Heart left ventricle (tissue), 16 donors: ENCODE measurements around the gene CCDC34. TPM values are rescaled to one million over a fixed set of nuclear protein-coding genes. Genes with fewer than 3 reads are reported as not detected.

ENCODE experiments used
- ATAC-seq, 4 donors: fragments of 200-7000 bp; cut with Tn5 transposase; one replicate each; pipeline ENCODE4 v1.9.1; 2020 to 2022; ENCODE audit warnings: moderate library complexity in 4 of 4, mild to moderate bottlenecking in 3 of 4, moderate number of reproducible peaks in 1 of 4
- DNase-seq, 5 donors: peaks; one replicate each; pipeline ENCODE4 v3.0.0-alpha.2; 2020
- H3K27ac ChIP-seq, 12 donors: fragments of 200-600 bp; sonication (generic) in 4 of 12; one replicate each; pipeline versions ENCODE4 v1.5.0 to v1.8.0; 2016 to 2022; ENCODE audit warnings: mild to moderate bottlenecking in 2 of 12
- H3K27me3 ChIP-seq, 9 donors: fragments of 200-600 bp; sonication (generic) in 2 of 9; one replicate each; pipeline versions ENCODE4 v1.5.1 to v1.8.0; 2016 to 2022; ENCODE audit warnings: mild to moderate bottlenecking in 3 of 9
- H3K36me3 ChIP-seq, 9 donors: fragments of 200-600 bp; sonication (generic) in 2 of 9; one replicate each; pipeline versions ENCODE4 v1.5.0 to v1.8.0; 2018 to 2022; ENCODE audit warnings: mild to moderate bottlenecking in 2 of 9
- H3K4me1 ChIP-seq, 12 donors: fragments of 200-600 bp; sonication (generic) in 4 of 12; one replicate each; pipeline versions ENCODE4 v1.5.0 to v1.8.0; 2016 to 2022; ENCODE audit warnings: mild to moderate bottlenecking in 3 of 12
- H3K4me3 ChIP-seq, 12 donors: fragments of 200-600 bp; sonication (generic) in 4 of 12; one replicate each; pipeline versions ENCODE4 v1.5.0 to v1.8.0; 2017 to 2022; ENCODE audit warnings: mild to moderate bottlenecking in 9 of 12, moderate library complexity in 4 of 12
- H3K9me3 ChIP-seq, 12 donors: fragments of 200-600 bp; sonication (generic) in 4 of 12; one replicate each; pipeline versions ENCODE4 v1.5.0 to v1.8.0; 2016 to 2022; ENCODE audit warnings: mild to moderate bottlenecking in 1 of 12
- POLR2A ChIP-seq, 2 donors: fragments of 450-650 bp; IDR thresholded peaks; one replicate each; pipeline ENCODE4 v1.6.1; 2017; ENCODE audit warnings: antibody characterized with exemption in 2 of 2, mild to moderate bottlenecking in 2 of 2, moderate library complexity in 2 of 2
- WGBS, 4 donors: extraction: QIAGEN DNeasy Blood & Tissue Kit in 2 of 4; methylation state at CpG; one replicate each; pipeline versions ENCODE4 v1.1.5 to v1.1.7; 2013 to 2018; 5-methylcytosine and 5-hydroxymethylcytosine counted together
- intact Hi-C, 10 donors: fragments of 100-400 bp; cut with DNase I; formaldehyde crosslinking; loops; one replicate each; pipeline versions ENCODE4 v1.11.1 to v1.14.2; 2022
- polyA plus RNA-seq, 2 donors: library from polyadenylated mRNA; stranded (reverse); fragments of 200-250 nt; gene quantifications; one replicate each; pipeline ENCODE4 v1.2.3, GENCODE V29; 2013
- total RNA-seq, 9 donors: library from RNA; depleted of rRNA in 2 of 9; stranded (reverse); fragments of >200 nt in 2 of 9; fragmentation: NEBNext Ultra II Directional in 3 of 9; extraction: Animal tissue kit (Norgen Biotek cat#: 25700) in 3 of 9; gene quantifications; one replicate each; pipeline versions ENCODE4 v1.1.0 to v1.2.4, GENCODE V29; 2016 to 2023
- TF ChIP-seq, protein P1 (sequence below), 12 donors: fragments of 200-600 bp; sonication (generic) in 4 of 12; IDR thresholded peaks; one replicate each; pipeline versions ENCODE4 v1.5.0 to v1.8.0; 2018 to 2022; ENCODE audit warnings: antibody characterized with exemption in 12 of 12, mild to moderate bottlenecking in 5 of 12
- donor health status: ischemic (EF 13 %, LVEDD 7.1; RV severe dilation, severe dysfunction).
- donor health status: healthy with polysubstance abuse.
- donor health status: DM: no; HTN: yes; CAD: no.
- donor health status: DM: no; HTN: no; CAD: no.
- donor health status: ischemic (EF 25% LVEDD 6.9; RV normal size, moderate dysfunction).
- donor health status: ischemic (EF 25% LVEDD 5.7; RV mildly dilated, moderate dysfunction).
- donor health status: healthy.
- donor health status: DM: yes; HTN: yes; CAD: no.
- donor health status: ischemic (EF 35%, LVEDD 5.7; RV mildly dilated, moderate dysfunction).
- donor health status: nonischemic (EF 11% LVEDD 7.7; RV severe dilation, severe dysfunction).
- donor health status: DM: yes; HTN: yes; CAD: no.
- donor health status: PGD.
- donor health status: ischemic (EF 29% LVEDD 5.4; RV normal size, mild dysfunction).
- donor health status: nonischemic (EF 23%, LVEDD 6.1; RV moderate dilation, normal function).

CCDC34 gene
- total and polyA plus RNA-seq, 11 donors = 1.1 to 8.3 (median 3.0) TPM

DNA sequence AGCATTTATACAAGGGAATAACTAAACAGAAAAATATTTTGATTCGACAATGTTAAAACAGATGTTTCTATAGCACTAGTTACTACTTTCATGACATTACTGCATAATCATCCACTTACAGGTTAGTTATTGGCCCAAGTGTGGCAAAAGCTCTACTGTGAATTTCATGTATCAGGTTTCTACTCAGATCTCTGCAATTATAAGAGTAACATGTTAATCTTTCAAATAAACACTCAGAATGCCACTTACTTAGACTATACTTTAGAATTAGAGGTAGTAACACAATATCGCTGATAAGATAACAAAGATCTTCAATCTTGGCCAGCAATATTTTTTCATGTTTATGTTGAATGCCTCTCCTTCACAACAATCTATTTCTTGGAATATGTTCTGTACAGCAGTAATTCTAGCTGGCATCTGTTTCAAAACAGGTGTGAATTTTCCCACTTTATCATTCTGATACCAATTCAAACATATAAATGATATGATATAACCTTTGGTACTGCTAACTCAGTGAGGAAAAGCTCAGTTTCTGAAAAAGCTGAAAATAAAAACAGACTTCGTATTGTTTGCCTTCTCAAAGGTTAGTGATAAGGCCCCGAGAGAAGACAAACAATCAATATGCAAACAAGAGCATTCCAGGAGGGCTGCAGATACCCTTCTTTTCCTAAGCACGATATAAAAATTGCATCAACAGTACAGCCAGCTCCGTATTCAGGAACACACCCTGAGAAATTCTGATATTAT, 11.0 kb upstream of the CCDC34 start:
- no peak for ATAC-seq
- Histone ChIP-seq H3K9me3 (no peaks in the 10 kb centered on the region), H3K27ac (no peak overlapping the region), H3K36me3 (peaks cover 0 to 95% (median 17%) of the 10 kb centered on the region in 9 donors), H3K4me1 (no peaks in the 10 kb centered on the region), H3K4me3 (no peak overlapping the region), H3K27me3 (no peaks in the 10 kb centered on the region)
- intact Hi-C loops = no loop called here
- no peak for DNase-seq
- no peak for TF ChIP-seq POLR2A (IDR thresholded peaks at IDR 0.05)
- TF ChIP-seq, protein P1, sequence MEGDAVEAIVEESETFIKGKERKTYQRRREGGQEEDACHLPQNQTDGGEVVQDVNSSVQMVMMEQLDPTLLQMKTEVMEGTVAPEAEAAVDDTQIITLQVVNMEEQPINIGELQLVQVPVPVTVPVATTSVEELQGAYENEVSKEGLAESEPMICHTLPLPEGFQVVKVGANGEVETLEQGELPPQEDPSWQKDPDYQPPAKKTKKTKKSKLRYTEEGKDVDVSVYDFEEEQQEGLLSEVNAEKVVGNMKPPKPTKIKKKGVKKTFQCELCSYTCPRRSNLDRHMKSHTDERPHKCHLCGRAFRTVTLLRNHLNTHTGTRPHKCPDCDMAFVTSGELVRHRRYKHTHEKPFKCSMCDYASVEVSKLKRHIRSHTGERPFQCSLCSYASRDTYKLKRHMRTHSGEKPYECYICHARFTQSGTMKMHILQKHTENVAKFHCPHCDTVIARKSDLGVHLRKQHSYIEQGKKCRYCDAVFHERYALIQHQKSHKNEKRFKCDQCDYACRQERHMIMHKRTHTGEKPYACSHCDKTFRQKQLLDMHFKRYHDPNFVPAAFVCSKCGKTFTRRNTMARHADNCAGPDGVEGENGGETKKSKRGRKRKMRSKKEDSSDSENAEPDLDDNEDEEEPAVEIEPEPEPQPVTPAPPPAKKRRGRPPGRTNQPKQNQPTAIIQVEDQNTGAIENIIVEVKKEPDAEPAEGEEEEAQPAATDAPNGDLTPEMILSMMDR (IDR thresholded peaks at IDR 0.05) = no peak
- 74 to 88% (median 80%) methylated on average over 6 of the region's 6 CpGs for WGBS, 4 donors

DNA sequence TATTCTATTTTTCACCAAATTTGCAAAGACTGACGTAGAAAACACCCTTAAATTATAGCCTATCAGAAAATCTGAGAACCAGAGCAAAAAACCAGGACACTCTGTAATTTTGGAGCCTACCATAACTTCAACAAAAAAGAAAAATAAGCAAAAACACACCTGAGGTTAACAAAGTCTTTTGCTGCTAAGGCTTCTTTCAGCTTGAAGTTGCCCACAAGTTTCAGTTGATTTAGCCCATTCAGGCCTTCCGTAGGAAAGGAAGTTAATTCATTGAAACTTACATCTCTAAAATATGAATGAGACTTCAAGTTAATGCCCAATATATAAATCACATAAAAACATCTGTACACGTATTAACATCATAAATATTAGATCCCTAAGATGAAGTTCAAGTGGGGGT, 10.4 kb upstream of the CCDC34 start:
- DNase-seq (no peak), ATAC-seq (no peak)
- Histone ChIP-seq H3K9me3 (no peaks in the 10 kb centered on the region), H3K27ac (no peak overlapping the region), H3K27me3 (no peaks in the 10 kb centered on the region), H3K36me3 (peaks cover 0 to 95% (median 17%) of the 10 kb centered on the region in 9 donors), H3K4me3 (no peak overlapping the region), H3K4me1 (no peaks in the 10 kb centered on the region)
- WGBS, 4 donors = 91 to 98% (median 97%) methylated on average over 3 of the region's 3 CpGs
- TF ChIP-seq, protein P1 (IDR thresholded peaks at IDR 0.05) = no peak
- TF ChIP-seq POLR2A (IDR thresholded peaks at IDR 0.05) = no peak
- intact Hi-C loops = no loop called here

DNA sequence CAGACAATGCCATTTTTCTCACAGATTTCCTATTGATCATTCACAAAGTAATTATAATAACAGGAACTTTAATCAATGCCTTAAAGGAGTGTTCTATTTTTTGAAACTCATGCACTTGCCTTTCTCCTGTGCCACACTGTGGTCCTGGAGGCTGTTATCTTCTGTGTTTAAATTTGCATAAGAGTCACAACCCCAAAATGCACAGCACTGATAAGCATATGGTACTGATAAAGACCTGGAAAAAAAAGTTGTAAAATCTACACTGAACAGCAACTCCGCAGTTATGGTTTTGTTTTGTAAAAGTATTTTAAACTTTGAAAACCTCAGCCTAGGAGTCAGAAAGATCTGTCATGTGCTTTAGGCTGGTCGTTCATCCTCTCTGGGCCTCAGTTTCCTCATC, 9.1 kb upstream of the CCDC34 start:
- Histone ChIP-seq H3K27ac (no peak overlapping the region), H3K36me3 (peaks cover 0 to 97% (median 23%) of the 10 kb centered on the region in 9 donors), H3K9me3 (no peaks in the 10 kb centered on the region), H3K4me3 (no peak overlapping the region), H3K4me1 (no peaks in the 10 kb centered on the region), H3K27me3 (no peaks in the 10 kb centered on the region)
- ATAC-seq (no peak), DNase-seq (no peak)
- WGBS, 4 donors = 79 to 89% (median 85%) methylated on average over 2 of the region's 2 CpGs
- intact Hi-C loops = no loop called here
- TF ChIP-seq POLR2A (IDR thresholded peaks at IDR 0.05) = no peak
- TF ChIP-seq, protein P1 (IDR thresholded peaks at IDR 0.05) = no peak

DNA sequence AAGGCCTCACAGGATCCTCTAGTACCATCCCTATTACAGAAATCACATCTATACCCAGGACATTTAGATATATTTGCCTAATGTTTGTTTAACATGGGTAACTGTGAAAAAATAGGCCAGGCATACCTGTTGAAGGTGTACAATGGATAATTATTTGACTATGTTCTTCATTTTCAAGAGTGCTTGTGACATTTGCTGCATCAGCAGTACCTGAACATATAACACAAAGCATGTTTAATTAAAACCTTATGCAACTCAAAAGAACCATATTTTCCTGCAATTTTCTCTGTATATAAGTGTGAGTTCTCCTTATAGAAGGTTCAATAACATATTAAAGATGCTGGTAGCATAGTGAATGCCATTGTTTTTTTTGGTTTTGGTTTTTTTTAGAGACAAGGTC, 8.5 kb upstream of the CCDC34 start:
- TF ChIP-seq, protein P1 (IDR thresholded peaks at IDR 0.05) = no peak
- no peak for TF ChIP-seq POLR2A (IDR thresholded peaks at IDR 0.05)
- ATAC-seq (no peak), DNase-seq (no peak)
- H3K27ac ChIP-seq = no peak overlapping the region
- H3K4me1 ChIP-seq = no peaks in the 10 kb centered on the region
- intact Hi-C loops = no loop called here
- H3K27me3 ChIP-seq = no peaks in the 10 kb centered on the region
- peaks cover 0 to 92% (median 23%) of the 10 kb centered on the region in 9 donors for H3K36me3 ChIP-seq
- no peaks in the 10 kb centered on the region for H3K9me3 ChIP-seq
- H3K4me3 ChIP-seq = no peak overlapping the region
